Naive B cell (primary cell): ENCODE results near the gene ZNF787. TPM values are rescaled to one million over a fixed set of nuclear protein-coding genes. Genes with fewer than 3 reads are reported as not detected.
"Not testable (repeated sequence)": the region's sequence is repeated elsewhere in the genome, so short reads cannot be mapped to it uniquely, and the experiment has no call there.

ENCODE experiments used
- ATAC-seq, 2 donors: fragments of 150-1000 bp; cut with Tn5 transposase; 2 replicates each; pipeline ENCODE4 v1.10.0; 2021; ENCODE audit warnings: low read depth in 2 of 2, mild to moderate bottlenecking in 2 of 2, moderate library complexity in 2 of 2
- DNase-seq: peaks from one replicate; pipeline ENCODE4 v3.0.0; 2022
- H3K27ac Mint-ChIP-seq, 6 donors: one replicate each; pipeline ENCODE4 v1.8.0; 2020 to 2022; ENCODE audit warnings: mild to moderate bottlenecking in 6 of 6, mixed read lengths in 6 of 6, moderate library complexity in 5 of 6, inconsistent platforms in 2 of 6
- H3K27me3 Mint-ChIP-seq, 3 donors: one replicate each; pipeline ENCODE4 v1.8.0; 2021 to 2022; ENCODE audit warnings: mixed read lengths in 3 of 3, mild to moderate bottlenecking in 1 of 3
- H3K36me3 Mint-ChIP-seq, 2 donors: one replicate each; pipeline ENCODE4 v1.8.0; 2020 to 2022; ENCODE audit warnings: mixed read lengths in 2 of 2, inconsistent platforms in 1 of 2, mild to moderate bottlenecking in 1 of 2
- H3K4me1 Mint-ChIP-seq, 3 donors: one replicate each; pipeline ENCODE4 v1.8.0; 2020 to 2022; ENCODE audit warnings: mixed read lengths in 3 of 3, inconsistent platforms in 1 of 3, mild to moderate bottlenecking in 1 of 3, moderate library complexity in 1 of 3
- H3K4me3 Mint-ChIP-seq, 8 donors: one replicate each; pipeline ENCODE4 v1.8.0; 2020 to 2022; ENCODE audit warnings: mild to moderate bottlenecking in 8 of 8, mixed read lengths in 8 of 8, moderate library complexity in 8 of 8, inconsistent platforms in 2 of 8
- H3K9me3 Mint-ChIP-seq, 7 donors: one replicate each; pipeline ENCODE4 v1.8.0; 2020 to 2022; ENCODE audit warnings: mixed read lengths in 7 of 7, mild to moderate bottlenecking in 5 of 7, inconsistent platforms in 2 of 7, moderate library complexity in 1 of 7
- polyA plus RNA-seq, 6 donors: library from polyadenylated mRNA; unstranded; fragments of 300-500 nt; fragmentation: Illumina TruSeq; gene quantifications; one replicate each; pipeline ENCODE4 v1.2.3, GENCODE V29; 2021; ENCODE audit warnings: low read depth in 6 of 6

The ZNF787 gene
- polyA plus RNA-seq, 6 donors from 2014 or later = 1.4 to 4.7 (median 2.5) TPM

DNA sequence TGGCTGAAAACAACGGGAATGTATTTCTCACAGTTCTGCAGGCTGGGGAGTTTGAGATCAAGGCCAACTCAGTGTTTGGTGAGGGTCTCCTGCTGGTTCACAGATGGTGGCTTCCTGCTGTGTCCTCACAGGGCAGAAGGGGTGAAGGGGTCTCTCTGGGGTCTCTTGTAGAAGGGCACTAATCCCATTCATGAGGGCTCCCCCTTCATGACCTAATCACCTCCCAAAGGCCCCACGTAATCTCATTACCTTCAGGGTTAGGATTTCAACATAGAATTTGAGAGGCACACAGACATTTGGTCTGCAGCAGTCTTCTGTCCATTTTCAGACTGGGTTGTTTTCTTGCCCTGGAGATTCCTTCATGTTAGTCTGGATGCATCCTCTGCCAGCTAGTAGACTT lies 31.5 kb upstream of the ZNF787 start:
- no peak for DNase-seq
- no peak overlapping the region for H3K4me3 Mint-ChIP-seq
- no peaks in the 10 kb centered on the region for H3K27me3 Mint-ChIP-seq
- H3K9me3 Mint-ChIP-seq = peaks cover 0 to 2% (median 0%) of the 10 kb centered on the region in 7 donors
- H3K36me3 Mint-ChIP-seq = peaks cover 0 to 11% of the 10 kb centered on the region in 2 donors
- no peak for ATAC-seq
- H3K27ac Mint-ChIP-seq = peak overlapping the region in 1 of 6 donors; percentile 63
- peaks cover 11 to 14% (median 14%) of the 10 kb centered on the region in 3 donors for H3K4me1 Mint-ChIP-seq

DNA sequence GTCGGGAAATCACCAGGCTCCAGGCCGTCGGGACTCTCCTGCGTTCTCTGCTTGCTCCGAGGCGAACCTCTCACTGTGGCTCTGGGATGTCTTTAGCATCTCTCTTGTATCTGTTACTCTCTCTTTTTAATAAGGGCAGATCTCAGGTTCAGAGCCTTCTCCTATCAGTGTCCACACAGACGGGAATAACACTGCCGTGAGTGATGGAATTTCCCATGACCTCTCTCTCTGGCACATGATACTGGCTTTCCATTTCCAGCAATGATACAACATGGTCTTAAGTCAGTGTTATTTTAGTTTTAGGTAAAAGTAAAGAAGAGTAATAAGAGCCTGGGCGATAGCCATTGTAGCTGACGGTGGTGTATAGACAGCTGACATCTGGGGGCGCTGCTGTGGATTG lies 29.3 kb upstream of the ZNF787 start:
- Mint-ChIP-seq H3K36me3 (peaks cover 0 to 11% of the 10 kb centered on the region in 2 donors), H3K9me3 (peaks cover 0 to 2% (median 0%) of the 10 kb centered on the region in 7 donors)
- ATAC-seq = no peak

DNA sequence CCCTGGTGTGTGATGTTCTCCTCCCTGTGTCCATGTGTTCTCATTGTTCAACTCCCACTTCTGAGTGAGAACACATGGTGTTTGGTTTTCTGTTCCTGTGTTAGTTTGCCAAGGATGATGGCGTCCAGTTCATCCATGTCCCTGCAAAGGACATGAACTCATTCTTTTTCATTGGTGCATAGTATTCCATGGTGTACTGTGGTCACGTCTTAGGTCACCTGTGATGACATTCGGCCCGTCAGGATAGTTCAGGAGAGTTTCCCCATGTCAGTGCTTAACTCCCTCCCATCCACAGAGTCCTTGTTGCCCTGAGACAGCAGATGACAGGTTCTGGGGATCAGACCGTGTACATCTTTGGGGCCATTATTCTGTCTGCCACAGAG lies 28.6 kb upstream of the ZNF787 start:
- H3K36me3 Mint-ChIP-seq = peaks cover 0 to 11% of the 10 kb centered on the region in 2 donors
- DNase-seq (no peak), ATAC-seq (no peak)
- H3K4me3 Mint-ChIP-seq = no peak overlapping the region
- H3K4me1 Mint-ChIP-seq = peaks cover 11 to 17% (median 14%) of the 10 kb centered on the region in 3 donors
- no peaks in the 10 kb centered on the region for H3K27me3 Mint-ChIP-seq
- no peak overlapping the region for H3K27ac Mint-ChIP-seq
- peaks cover 0 to 2% (median 0%) of the 10 kb centered on the region in 7 donors for H3K9me3 Mint-ChIP-seq

More for the DNA sequence above, 29.3 kb upstream of the ZNF787 start:
- no peak for DNase-seq
- H3K27ac Mint-ChIP-seq = no peak overlapping the region
- no peak overlapping the region for H3K4me3 Mint-ChIP-seq
- no peaks in the 10 kb centered on the region for H3K27me3 Mint-ChIP-seq
- peaks cover 11 to 14% (median 14%) of the 10 kb centered on the region in 3 donors for H3K4me1 Mint-ChIP-seq

DNA sequence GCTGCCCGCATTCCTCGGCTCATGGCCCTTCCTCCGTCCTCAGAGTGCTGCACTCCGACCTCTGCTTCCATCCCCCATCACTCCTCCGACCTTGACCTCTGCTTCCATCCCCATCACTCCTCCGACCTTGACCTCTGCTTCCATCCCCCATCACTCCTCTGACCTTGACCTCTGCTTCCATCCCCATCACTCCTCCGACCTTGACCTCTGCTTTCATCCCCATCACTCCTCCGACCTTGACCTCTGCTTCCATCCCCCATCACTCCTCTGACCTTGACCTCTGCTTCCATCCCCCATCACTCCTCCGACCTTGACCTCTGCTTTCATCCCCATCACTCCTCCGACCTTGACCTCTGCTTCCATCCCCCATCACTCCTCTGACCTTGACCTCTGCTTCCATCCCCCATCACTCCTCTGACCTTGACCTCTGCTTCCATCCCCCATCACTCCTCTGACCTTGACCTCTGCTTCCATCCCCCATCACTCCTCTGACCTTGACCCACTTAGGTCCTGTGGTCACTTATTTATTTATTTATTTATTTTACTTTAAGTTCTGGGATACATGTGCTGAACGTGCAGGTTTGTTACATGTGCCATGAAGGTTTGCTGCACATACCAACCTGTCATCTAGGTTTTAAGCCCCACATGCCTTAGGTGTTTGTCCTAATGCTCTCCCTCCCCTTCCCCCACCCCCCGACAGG lies 28.0 kb upstream of the ZNF787 start:
- Mint-ChIP-seq H3K27ac (peak overlapping the region in 1 of 6 donors; percentile 59), H3K4me1 (peaks cover 15 to 21% (median 17%) of the 10 kb centered on the region in 3 donors), H3K36me3 (peaks cover 0 to 11% of the 10 kb centered on the region in 2 donors)
- H3K4me3 Mint-ChIP-seq, DNase-seq, ATAC-seq, H3K9me3 Mint-ChIP-seq, H3K27me3 Mint-ChIP-seq: not testable (repeated sequence)

DNA sequence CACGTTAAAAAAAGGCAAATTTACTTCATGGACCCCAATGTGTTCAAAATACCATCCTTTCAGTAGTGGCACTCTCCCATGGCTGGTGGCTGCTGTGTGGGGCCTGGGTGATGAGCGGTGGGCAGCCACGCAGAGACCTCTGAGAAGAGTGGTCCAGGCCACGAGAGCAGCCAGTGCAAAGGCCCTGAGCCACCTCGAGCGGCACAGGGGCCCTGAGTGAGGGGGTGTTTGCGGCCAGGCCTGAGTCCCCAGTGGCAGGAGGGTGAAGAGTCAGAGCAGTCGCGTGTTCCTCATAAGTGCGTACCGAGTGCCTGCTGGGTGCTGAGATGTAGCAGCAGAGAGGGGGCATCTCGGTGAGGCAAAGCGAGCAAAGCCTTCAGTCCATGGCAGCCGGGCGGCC lies 27.0 kb upstream of the ZNF787 start:
- Mint-ChIP-seq H3K27ac (no peak overlapping the region), H3K27me3 (no peaks in the 10 kb centered on the region), H3K9me3 (peaks cover 0 to 2% (median 0%) of the 10 kb centered on the region in 7 donors), H3K4me1 (peaks cover 16 to 24% (median 20%) of the 10 kb centered on the region in 3 donors), H3K36me3 (peaks cover 0 to 11% of the 10 kb centered on the region in 2 donors), H3K4me3 (no peak overlapping the region)
- DNase-seq = no peak
- no peak for ATAC-seq

DNA sequence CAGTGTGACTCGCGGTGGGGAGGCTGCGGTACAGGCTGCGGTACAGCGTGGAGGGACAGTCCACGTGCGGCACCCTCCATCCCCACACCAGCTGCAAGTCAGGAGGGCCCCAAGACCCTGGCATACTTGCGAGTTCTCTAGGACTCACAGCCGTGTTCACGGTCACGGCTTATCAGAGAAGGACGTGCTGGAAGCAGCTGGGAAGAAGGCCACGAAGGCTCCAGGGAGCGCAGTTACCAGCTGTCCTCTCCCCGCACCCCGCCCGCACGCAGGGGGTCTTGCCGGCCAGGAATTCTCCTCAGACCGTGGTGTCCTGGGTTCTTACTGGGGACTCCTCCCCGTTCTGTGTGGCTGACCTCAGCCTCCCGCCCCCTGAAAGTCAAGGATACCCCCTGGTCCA lies 26.2 kb upstream of the ZNF787 start:
- DNase-seq (no peak), ATAC-seq (no peak)
- peaks cover 0 to 2% (median 0%) of the 10 kb centered on the region in 7 donors for H3K9me3 Mint-ChIP-seq
- no peak overlapping the region for H3K4me3 Mint-ChIP-seq
- H3K36me3 Mint-ChIP-seq = peaks cover 0 to 11% of the 10 kb centered on the region in 2 donors
- H3K27ac Mint-ChIP-seq = no peak overlapping the region
- H3K4me1 Mint-ChIP-seq = peaks cover 19 to 25% (median 25%) of the 10 kb centered on the region in 3 donors
- H3K27me3 Mint-ChIP-seq = no peaks in the 10 kb centered on the region

DNA sequence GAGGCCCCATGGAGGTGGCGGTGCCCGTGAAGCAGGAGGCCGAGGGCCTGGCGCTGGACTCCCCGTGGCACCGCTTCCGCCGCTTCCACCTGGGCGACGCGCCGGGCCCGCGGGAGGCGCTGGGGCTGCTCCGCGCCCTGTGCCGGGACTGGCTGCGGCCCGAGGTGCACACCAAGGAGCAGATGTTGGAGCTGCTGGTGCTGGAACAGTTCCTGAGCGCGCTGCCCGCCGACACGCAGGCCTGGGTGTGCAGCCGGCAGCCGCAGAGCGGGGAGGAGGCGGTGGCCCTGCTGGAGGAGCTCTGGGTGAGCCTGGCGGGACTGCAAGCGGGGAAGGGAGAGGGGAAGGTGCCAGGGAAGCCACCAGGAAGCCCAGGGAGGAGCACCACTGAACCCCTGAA lies 25.8 kb upstream of the ZNF787 start:
- DNase-seq (no peak), ATAC-seq (no peak)
- Mint-ChIP-seq H3K27ac (no peak overlapping the region), H3K4me3 (no peak overlapping the region), H3K36me3 (peaks cover 0 to 11% of the 10 kb centered on the region in 2 donors), H3K9me3 (peaks cover 0 to 2% (median 0%) of the 10 kb centered on the region in 7 donors), H3K27me3 (no peaks in the 10 kb centered on the region), H3K4me1 (peaks cover 22 to 29% (median 28%) of the 10 kb centered on the region in 3 donors)

DNA sequence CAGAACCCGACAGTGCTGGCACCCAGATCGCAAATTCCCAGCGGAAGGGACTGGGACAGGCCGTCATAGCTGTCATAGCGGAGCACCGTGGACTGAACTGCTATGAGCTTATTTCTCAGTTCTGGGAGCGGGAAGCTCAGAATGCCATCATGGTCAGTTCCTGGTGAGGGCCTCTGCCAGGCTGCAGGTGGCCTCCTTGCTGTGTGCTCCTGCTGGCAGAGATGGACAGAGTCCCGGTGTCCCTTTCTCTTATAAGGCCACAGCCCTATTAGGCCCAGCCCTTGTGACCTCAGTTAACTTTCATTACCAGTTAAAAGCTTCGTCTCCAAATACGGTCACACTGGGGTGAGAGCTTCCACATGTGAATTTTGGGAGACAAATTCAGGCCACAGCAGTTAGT lies 24.6 kb upstream of the ZNF787 start:
- H3K4me3 Mint-ChIP-seq = no peak overlapping the region
- H3K27me3 Mint-ChIP-seq = no peaks in the 10 kb centered on the region
- H3K36me3 Mint-ChIP-seq = peaks cover 0 to 11% of the 10 kb centered on the region in 2 donors
- no peak for DNase-seq
- H3K4me1 Mint-ChIP-seq = peaks cover 30 to 36% (median 32%) of the 10 kb centered on the region in 3 donors
- H3K9me3 Mint-ChIP-seq = peaks cover 0 to 2% (median 0%) of the 10 kb centered on the region in 7 donors
- no peak overlapping the region for H3K27ac Mint-ChIP-seq
- no peak for ATAC-seq

DNA sequence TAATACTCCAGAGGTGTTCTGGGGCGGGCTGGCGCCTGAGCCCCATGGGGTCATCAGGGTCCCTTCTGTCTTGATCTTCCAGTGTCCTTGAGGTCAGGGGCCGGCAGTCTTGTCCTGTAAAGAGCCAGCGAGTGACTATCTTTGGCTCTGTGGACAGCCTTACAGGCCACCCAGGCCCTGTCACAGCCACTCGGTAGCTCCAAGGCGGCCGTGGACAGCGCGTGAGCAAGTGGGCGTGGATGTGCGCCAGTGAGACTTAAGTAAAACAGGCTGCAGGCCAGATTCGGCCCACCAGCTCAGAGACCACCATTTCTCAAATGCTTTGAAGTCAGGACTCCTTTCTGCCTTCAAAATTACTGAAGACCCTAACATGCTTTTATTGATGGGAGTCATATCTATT lies 23.7 kb upstream of the ZNF787 start:
- H3K4me1 Mint-ChIP-seq = peaks cover 32 to 44% (median 40%) of the 10 kb centered on the region in 3 donors
- H3K27me3 Mint-ChIP-seq = no peaks in the 10 kb centered on the region
- H3K36me3 Mint-ChIP-seq = peaks cover 0 to 4% of the 10 kb centered on the region in 2 donors
- no peak for ATAC-seq
- no peak for DNase-seq
- peak overlapping the region in 1 of 8 donors; percentile 20 for H3K4me3 Mint-ChIP-seq
- no peak overlapping the region for H3K27ac Mint-ChIP-seq
- peaks cover 0 to 2% (median 0%) of the 10 kb centered on the region in 7 donors for H3K9me3 Mint-ChIP-seq

DNA sequence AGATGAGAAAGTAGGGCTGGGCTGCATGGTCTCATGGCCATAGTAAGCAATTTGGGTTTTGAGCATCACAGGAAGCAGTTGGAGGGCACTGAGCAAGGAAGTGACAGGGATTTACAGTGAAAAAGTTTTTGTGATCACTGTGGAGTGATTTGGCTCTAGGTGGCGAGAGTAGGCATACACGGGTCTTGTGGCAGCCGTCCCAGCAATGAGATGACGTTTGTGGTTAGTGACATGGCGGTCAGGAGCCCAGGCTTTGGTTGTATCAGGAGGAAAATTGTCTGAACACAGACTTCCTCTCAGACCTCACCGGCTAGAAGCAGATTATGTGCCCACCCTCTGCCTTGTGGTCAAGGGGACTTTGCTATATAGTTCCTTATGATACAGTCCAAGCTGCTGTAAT lies 23.3 kb upstream of the ZNF787 start:
- no peak for ATAC-seq
- no peak for DNase-seq

DNA sequence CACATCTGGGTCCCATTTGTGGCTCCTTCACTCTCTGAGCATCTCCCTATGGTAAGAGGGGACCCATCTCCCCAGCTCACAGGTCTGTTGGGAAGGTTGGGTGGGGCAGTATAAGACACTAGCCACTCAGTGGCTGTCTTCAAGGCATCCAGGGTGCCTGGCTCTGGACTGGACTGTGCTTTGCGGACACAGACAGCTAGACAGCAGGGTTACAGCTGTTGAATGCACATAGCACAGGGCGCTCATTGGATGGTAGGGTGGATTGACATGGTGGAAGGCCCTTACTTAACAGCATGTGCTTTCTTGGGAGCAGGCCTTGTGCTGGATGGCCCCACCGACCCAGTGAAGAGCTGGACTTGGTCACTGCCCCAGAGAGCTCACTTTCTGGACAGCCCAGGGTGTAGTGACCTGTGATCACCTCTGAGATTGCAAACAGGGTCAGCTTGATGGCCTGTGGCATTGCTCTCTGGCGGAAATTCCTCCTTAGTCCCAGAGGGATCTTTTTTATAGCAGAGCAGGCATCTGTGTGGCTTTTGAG lies 21.9 kb upstream of the ZNF787 start:
- Mint-ChIP-seq H3K4me3 (peak overlapping the region in 5 of 8 donors; percentile 34 to 94 (median 61)), H3K36me3 (no peaks in the 10 kb centered on the region), H3K27ac (peak overlapping the region in 1 of 6 donors; percentile 68), H3K4me1 (peaks cover 37 to 48% (median 43%) of the 10 kb centered on the region in 3 donors), H3K27me3 (no peaks in the 10 kb centered on the region), H3K9me3 (no peaks in the 10 kb centered on the region)
- no peak for DNase-seq
- no peak for ATAC-seq

More for the DNA sequence above, 23.3 kb upstream of the ZNF787 start:
- H3K4me3 Mint-ChIP-seq = peak overlapping the region in 3 of 8 donors; percentile 9 to 47 (median 20)
- H3K4me1 Mint-ChIP-seq = peaks cover 32 to 48% (median 43%) of the 10 kb centered on the region in 3 donors
- H3K27ac Mint-ChIP-seq = no peak overlapping the region
- H3K36me3 Mint-ChIP-seq = no peaks in the 10 kb centered on the region
- H3K9me3 Mint-ChIP-seq = no peaks in the 10 kb centered on the region
- no peaks in the 10 kb centered on the region for H3K27me3 Mint-ChIP-seq

DNA sequence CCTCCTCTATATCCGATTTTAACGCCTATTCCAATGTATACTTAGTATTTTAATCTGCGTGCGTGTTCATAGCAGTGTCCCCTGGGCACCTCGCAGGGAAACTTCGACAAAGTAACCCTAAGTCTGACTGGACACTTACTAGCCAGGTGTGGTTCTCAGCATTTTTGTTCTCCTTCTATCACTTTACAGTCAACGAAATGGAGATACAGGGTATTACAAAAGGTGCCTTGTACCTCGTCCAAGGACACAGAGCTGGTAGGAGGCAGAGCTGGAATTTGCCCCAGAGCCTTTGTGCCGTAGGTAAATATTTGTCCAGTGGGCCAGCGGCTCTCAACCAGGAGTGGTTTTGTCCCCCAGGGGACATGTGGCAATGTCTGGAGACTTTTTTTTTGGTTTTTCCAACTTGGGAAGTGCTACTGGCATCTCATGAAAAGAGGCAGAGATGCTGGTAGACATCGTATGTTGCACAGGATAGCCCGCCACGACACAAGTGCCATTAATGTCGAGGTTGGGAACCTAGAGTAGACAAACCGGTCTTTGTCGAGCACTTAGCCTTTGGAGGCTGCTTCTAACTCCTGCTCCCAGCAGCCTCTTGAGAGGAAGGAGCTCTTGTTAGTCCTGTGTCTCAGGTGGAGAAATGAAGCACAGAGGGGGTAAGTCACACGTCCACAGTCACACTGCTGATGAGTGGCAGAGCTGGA lies 21.1 kb upstream of the ZNF787 start:
- Mint-ChIP-seq H3K4me1 (peaks cover 37 to 48% (median 43%) of the 10 kb centered on the region in 3 donors), H3K9me3 (no peaks in the 10 kb centered on the region), H3K4me3 (peak overlapping the region; percentile 77 to 96 (median 92)), H3K27ac (peak overlapping the region in 5 of 6 donors; percentile 38 to 95 (median 86)), H3K27me3 (no peaks in the 10 kb centered on the region), H3K36me3 (no peaks in the 10 kb centered on the region)
- ATAC-seq (no peak), DNase-seq (no peak)

DNA sequence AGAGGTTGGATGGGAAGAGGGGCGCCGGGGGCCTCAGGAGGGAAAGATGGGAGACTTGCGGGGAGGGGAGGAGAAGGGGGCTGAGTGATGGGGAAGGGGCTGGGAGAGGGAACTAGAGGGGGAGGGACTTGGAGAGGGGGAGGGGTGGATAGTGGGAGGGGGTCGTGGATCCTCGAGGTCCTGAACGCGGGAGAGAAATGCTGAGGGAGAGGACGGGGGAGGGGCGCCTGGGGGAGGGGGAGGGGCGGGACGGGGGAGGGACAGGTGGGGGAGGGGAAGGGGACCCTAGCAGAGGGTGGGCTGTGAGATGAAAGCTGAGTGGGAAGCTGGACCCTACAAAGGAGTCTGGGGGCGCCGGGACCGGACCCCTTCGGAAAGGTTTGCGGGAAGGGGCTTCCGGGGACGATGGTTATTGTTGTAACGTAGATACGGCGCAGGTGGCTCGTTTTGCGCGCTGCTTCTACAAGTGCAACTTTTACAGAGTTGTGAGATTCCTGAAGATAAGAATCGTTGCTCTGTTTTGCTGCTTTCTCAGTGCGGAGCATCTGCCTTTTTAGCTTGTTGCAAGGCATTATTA lies 20.4 kb upstream of the ZNF787 start:
- no peaks in the 10 kb centered on the region for H3K9me3 Mint-ChIP-seq
- peak overlapping the region; percentile 58 to 95 (median 82) for H3K27ac Mint-ChIP-seq
- no peaks in the 10 kb centered on the region for H3K27me3 Mint-ChIP-seq
- H3K4me1 Mint-ChIP-seq = peaks cover 37 to 48% (median 43%) of the 10 kb centered on the region in 3 donors
- H3K4me3 Mint-ChIP-seq = peak overlapping the region; percentile 93 to 99 (median 96)
- ATAC-seq (no peak), DNase-seq (no peak)
- H3K36me3 Mint-ChIP-seq = no peaks in the 10 kb centered on the region
